Measurements from ENCODE around the gene NCKAP1. TPM values are rescaled to one million over a fixed set of nuclear protein-coding genes. Genes with fewer than 3 reads are reported as not detected.
"Not testable (repeated sequence)": the region's sequence is repeated elsewhere in the genome, so short reads cannot be mapped to it uniquely, and the experiment has no call there.

Gene NCKAP1
- total and polyA plus RNA-seq, 8 donors = 16.9 to 75.6 (median 42.8) TPM

DNA sequence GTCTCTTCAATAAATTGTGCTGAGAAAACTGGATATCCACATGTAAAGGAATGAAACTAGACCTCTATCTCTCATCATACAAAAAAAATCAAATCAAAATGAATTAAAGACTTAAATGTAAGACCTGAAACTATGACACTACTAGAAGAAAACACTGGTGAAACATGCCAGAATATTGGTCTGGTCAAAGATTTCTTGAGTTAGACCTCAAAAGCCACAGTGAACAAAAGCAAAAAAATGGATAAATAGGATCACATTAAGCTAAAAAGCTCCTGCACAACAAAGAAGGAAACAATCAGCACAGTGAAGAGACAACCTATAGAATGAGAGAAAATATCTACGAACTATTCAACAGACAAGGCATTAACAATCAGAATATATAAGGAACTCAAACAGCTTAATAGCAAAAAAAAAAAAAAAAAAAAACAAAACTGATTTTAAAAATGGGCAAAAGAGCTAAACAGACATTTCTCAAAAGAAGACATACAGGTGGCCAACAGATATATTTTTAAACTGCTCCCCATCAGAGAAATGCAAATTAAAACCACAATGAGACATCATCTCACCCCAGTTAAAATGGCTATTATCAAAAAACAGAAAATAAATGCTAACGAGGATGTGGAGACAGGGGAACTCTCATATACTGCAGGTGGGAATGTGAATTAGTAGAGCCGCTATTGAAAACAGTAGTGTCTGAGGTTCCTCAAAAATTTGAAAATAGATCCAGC is 66.3 kb downstream of the NCKAP1 start:
- no peak overlapping the region for H3K27ac ChIP-seq
- ATAC-seq (no peak), DNase-seq (no peak), FAIRE-seq (no peak)
- H3K27me3 ChIP-seq = no peaks in the 10 kb centered on the region
- no peak overlapping the region for H3K4me3 ChIP-seq
- intact Hi-C loops (cut with DNase I) = loop anchor here in 1 of 3 donors (10.0 kb wide), 1 partner anchor 207 kb away; no protein-coding TSS in a partner anchor
- no peak for TF ChIP-seq CTCF (IDR thresholded peaks at IDR 0.05)
- H3K36me3 ChIP-seq = peaks cover 0 to 12% (median 0%) of the 10 kb centered on the region in 3 donors
- H3K9me3 ChIP-seq = no peaks in the 10 kb centered on the region
- WGBS, 2 donors = 98% methylated on average over 3 of the region's 3 CpGs
- H3K4me1 ChIP-seq = no peaks in the 10 kb centered on the region

GRCh38 chr2:182970486-182970885 is 67.8 kb downstream of the NCKAP1 start:
- H3K27ac ChIP-seq = no peak overlapping the region
- H3K4me1 ChIP-seq = no peaks in the 10 kb centered on the region
- intact Hi-C loops (cut with DNase I) = loop anchor here in 1 of 3 donors (10.0 kb wide), 1 partner anchor 206 kb away; no protein-coding TSS in a partner anchor
- H3K36me3 ChIP-seq = peaks cover 0 to under 1% (median 0%) of the 10 kb centered on the region in 3 donors
- H3K9me3 ChIP-seq = no peaks in the 10 kb centered on the region
- FAIRE-seq (no peak), DNase-seq (no peak), ATAC-seq (no peak)
- no peak overlapping the region for H3K4me3 ChIP-seq
- no peaks in the 10 kb centered on the region for H3K27me3 ChIP-seq
- WGBS, 2 donors = 93% methylated on average over 1 of the region's 1 CpG
- no peak for TF ChIP-seq CTCF (IDR thresholded peaks at IDR 0.05)

- no peak overlapping the region for H3K27ac ChIP-seq
- no peaks in the 10 kb centered on the region for H3K9me3 ChIP-seq
- no peaks in the 10 kb centered on the region for H3K27me3 ChIP-seq
- no peaks in the 10 kb centered on the region for H3K4me1 ChIP-seq
- no peak overlapping the region for H3K4me3 ChIP-seq
- FAIRE-seq (no peak), DNase-seq (no peak), ATAC-seq (no peak)
- TF ChIP-seq CTCF (IDR thresholded peaks at IDR 0.05) = no peak
- H3K36me3 ChIP-seq = peaks cover 0 to 6% (median 0%) of the 10 kb centered on the region in 3 donors
- intact Hi-C loops (cut with DNase I) = no loop called here
Measured at GRCh38 chr2:182968493-182968892, 69.8 kb downstream of the NCKAP1 start.

DNA sequence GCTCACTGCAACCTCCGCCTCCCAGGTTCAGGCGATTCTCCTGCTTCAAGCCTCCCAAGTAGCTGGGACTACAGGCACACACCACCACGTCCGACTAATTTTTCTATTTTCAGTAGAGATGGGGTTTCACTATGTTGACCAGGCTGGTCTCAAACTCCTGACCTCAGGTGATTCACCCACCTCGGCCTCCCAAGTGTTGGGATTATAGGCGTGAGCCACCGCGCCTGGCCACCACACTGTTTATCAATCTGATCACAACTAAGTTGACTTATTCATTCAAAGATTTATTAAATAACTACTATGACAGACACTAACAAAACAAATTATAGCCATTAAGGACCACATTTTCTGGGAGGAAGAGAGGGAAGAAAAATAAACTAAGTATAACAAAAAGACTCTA is 71.9 kb downstream of the NCKAP1 start:
- WGBS, 2 donors = 97 to 98% methylated on average over 8 of the region's 8 CpGs
- FAIRE-seq; H3K4me3 ChIP-seq; H3K27me3 ChIP-seq; H3K9me3 ChIP-seq; DNase-seq; H3K27ac ChIP-seq; H3K4me1 ChIP-seq; ATAC-seq; intact Hi-C loops (cut with DNase I): not testable (repeated sequence)
- peaks cover 0 to 18% (median 0%) of the 10 kb centered on the region in 3 donors for H3K36me3 ChIP-seq

GRCh38 chr2:182962641-182963040 is 75.6 kb downstream of the NCKAP1 start:
- H3K4me1 ChIP-seq = no peaks in the 10 kb centered on the region
- WGBS, 2 donors = 72 to 75% methylated on average over 2 of the region's 2 CpGs
- FAIRE-seq = peak; percentile 34
- H3K9me3 ChIP-seq = no peaks in the 10 kb centered on the region
- H3K4me3 ChIP-seq = no peak overlapping the region
- ATAC-seq = no peak
- intact Hi-C loops (cut with DNase I) = no loop called here
- no peak overlapping the region for H3K27ac ChIP-seq
- no peaks in the 10 kb centered on the region for H3K27me3 ChIP-seq
- no peak for DNase-seq
- peaks cover 0 to 25% (median 2%) of the 10 kb centered on the region in 3 donors for H3K36me3 ChIP-seq
- no peak for TF ChIP-seq CTCF (IDR thresholded peaks at IDR 0.05)

GRCh38 chr2:182960869-182961268 is 77.4 kb downstream of the NCKAP1 start:
- H3K4me3 ChIP-seq; FAIRE-seq; DNase-seq; H3K27ac ChIP-seq; ATAC-seq; H3K9me3 ChIP-seq; H3K27me3 ChIP-seq; H3K4me1 ChIP-seq; intact Hi-C loops (cut with DNase I): not testable (repeated sequence)
- 100% methylated on average over 1 of the region's 2 CpGs for WGBS, 2 donors
- H3K36me3 ChIP-seq = peaks cover 0 to 40% (median 3%) of the 10 kb centered on the region in 3 donors
